G401 (cell line): Measurements from ENCODE around the gene NXPE3. TPM values are rescaled to one million over a fixed set of nuclear protein-coding genes. Genes with fewer than 3 reads are reported as not detected.

Experiments
- DNase-seq: peaks from one replicate; pipeline ENCODE4 v3.0.0-alpha.2; 2015; ENCODE audit warnings: low spot score
- in situ Hi-C: cut with HindIII; loops from 2 replicates; pipeline ENCODE4 v1.10.0; 2016; ENCODE audit warnings: low sequenced_read_pairs, mixed read lengths
- total RNA-seq: library from RNA; depleted of rRNA; stranded (reverse); fragments of >200 nt; shearing (Covaris generic); gene quantifications from 2 replicates; pipeline ENCODE4 v1.2.3, GENCODE V29; 2014

The NXPE3 gene
- total RNA-seq, 1 experiment from 2014 or later: 12.3 TPM

GRCh38 chr3:101823525-101823924, 44.5 kb downstream of the NXPE3 start:
- in situ Hi-C loops: loop anchor here (25.0 kb wide), 1 partner anchor 414 kb away; no protein-coding TSS in a partner anchor
- no peak for DNase-seq

GRCh38 chr3:101824702-101825101, 45.7 kb downstream of the NXPE3 start:
- DNase-seq: no peak
- in situ Hi-C loops: loop anchor here (25.0 kb wide), 1 partner anchor 413 kb away; no protein-coding TSS in a partner anchor

- DNase-seq: no peak
- in situ Hi-C loops: no loop called here
Observed at GRCh38 chr3:101825904-101826445, 47.0 kb downstream of the NXPE3 start.

DNA sequence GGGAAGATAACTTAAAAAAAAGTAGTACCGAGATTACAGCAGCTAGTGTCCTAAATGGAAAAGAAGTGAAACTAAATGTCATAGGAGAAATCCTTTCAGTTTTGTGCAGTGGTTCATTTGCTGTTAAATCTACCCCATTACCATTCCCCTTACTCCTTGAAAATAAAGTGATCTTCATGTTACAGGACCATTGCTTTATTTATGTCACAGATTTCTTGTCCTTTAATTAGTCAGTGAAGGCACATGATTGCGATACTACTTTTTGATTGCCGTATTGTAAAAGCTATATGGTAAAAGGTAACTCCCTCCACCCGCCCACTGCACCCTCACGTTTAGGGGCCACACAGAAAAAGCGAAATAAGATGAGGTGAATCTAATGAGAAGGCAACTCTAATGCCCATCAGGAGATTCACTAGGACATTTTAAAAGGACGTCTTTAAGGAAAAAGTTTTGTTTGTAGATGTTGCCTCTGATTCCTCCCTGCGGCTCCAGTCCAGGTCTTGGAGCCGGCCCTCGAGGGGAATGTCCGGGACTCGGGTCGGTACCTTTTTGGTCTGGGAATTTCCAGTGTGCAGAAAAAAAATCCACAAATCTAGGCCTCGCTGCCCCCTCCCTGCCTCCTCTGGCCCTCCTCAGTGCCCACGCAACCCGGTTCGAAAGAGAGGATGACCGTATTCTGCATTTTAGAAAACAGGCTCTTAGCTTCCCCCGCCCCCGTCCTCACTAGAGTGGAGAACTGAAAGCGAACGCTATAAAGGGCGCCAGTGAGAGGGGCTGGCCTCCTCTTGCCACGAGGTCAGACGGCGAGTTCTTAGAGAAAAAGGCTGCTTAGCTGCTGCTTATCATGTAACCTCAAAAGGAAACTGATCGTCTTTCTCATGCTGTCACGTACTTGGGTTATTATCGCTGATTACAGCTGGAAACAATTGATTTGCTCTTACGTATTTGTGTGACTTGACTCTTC, 48.5 kb downstream of the NXPE3 start:
- in situ Hi-C loops: no loop called here
- peak; percentile 57 for DNase-seq

DNA sequence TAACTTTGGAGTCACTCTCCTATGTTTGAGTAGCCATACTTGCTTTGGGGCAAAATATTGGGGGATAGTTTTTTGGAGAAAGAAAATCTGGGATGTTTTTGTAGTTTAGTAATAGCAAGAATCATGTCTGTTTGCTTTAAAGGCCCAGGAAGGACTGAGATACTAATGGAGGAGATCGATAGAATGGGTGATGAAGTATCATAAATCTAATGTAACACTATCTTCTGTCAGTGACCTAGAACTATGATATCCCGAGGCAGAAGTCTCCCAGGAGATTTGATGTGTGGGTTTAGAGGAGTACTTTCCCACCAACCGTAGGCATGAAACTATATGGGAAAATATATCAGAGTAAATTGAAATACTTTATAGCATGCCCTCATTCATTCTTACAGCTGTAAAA, 49.3 kb downstream of the NXPE3 start:
- no peak for DNase-seq
- in situ Hi-C loops: no loop called here

- peak; percentile 34 for DNase-seq
- in situ Hi-C loops: no loop called here
Observed at GRCh38 chr3:101828691-101829436, 49.9 kb downstream of the NXPE3 start.

DNA sequence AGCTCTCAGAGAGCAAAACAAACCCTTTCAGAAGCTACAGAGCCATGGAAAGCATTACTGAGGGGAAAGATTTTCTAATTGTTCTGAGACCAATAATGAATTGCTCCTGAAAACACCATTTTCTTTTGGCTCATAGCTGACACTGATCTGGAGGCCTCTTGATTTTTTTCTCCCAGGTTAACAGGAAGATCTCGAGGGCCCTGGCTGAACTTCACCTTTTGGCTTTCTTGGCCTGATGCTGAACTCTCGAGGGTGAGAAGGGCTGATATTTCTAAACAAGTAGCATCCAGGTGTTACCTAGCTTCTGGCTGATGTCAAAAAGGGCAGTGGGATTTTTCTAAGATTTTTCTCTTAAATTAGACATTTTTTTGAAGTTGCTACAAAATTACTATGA, 50.4 kb downstream of the NXPE3 start:
- in situ Hi-C loops: no loop called here
- no peak for DNase-seq

GRCh38 chr3:101829874-101830273, 50.9 kb downstream of the NXPE3 start:
- DNase-seq: no peak
- in situ Hi-C loops: no loop called here

- in situ Hi-C loops: no loop called here
- DNase-seq: no peak
Observed at GRCh38 chr3:101833446-101833974, 54.5 kb downstream of the NXPE3 start.

DNA sequence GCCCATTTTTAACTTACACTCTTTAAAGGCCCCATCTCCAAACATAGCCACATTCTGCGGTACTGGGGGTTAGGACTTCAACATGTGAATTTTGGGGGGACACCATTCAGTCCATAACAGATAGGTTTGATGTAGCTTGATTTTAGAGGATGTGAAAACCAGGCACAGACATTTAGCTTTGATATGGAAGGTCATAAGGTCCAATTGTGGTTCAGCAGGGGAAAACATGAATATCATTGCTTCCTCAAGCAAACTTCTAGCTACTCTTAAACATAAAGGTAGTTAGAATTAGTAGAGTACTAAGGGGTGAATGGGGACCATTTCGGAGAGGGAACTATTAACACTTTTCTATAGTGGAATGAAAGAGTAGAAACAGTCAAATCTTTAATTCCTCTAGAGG, 56.7 kb downstream of the NXPE3 start:
- DNase-seq: no peak
- in situ Hi-C loops: no loop called here

GRCh38 chr3:101836160-101836559, 57.1 kb downstream of the NXPE3 start:
- DNase-seq: no peak
- in situ Hi-C loops: no loop called here

GRCh38 chr3:101836652-101837598, 57.9 kb downstream of the NXPE3 start:
- in situ Hi-C loops: no loop called here
- DNase-seq: no peak

DNA sequence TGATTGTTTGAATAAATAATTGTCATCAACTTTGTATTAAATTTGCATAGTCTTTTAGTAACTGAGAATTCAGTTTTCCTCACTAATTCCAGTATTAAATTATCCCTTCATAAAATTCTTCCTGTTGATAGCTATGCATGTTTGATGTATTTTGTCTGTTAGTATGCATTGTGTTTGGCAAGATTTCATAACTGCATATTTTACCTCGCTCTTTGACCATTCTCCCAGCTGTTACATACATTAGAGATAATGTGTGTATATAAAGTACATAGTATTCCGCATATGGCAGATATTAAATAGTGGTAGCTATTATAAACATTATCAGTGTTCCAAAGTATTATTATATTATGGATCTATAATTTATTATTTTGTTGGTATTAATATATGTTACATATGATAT, 59.7 kb downstream of the NXPE3 start:
- in situ Hi-C loops: no loop called here
- no peak for DNase-seq

DNA sequence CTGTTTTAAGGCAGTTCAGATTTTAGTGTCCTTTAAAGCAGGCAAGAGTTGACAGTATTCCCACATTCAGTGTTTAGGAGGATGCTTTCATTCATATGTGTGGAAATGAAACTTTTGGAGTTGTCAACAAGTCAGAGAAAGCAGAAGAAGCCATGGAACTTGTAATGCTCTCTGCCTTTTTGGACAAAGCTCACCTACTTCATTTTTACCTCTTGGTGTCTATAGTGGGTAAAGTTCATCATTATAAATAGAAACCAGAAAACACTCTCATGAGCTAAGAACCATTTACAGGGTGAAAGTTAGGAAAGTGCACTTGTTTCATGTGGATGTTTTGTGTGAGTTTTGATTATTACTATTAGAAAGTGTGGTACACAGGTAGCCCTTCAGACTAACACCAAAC, 61.1 kb downstream of the NXPE3 start:
- DNase-seq: no peak
- in situ Hi-C loops: no loop called here

- DNase-seq: no peak
- in situ Hi-C loops: no loop called here
Observed at GRCh38 chr3:101842245-101842934, 63.4 kb downstream of the NXPE3 start.

- in situ Hi-C loops: no loop called here
- DNase-seq: no peak
Observed at GRCh38 chr3:101842935-101843330, 63.9 kb downstream of the NXPE3 start.

DNA sequence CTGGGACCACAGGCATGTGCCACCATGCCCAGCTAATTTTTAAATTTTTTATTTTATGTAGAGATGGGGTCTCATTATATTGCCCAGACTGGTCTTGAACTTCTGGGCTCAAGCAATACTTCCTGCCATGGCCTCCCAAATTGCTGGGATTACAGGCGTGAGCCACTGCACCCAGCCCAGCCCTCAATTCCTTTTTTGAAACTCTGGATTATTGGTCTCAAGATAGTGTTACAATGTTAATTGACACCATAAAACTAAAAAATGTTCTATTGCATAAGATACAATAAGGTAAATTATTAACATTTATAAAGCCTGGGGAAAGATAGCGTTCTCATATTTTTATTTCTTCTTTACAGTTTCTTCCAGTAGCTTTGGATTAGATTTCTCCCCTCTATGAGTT, 66.4 kb downstream of the NXPE3 start:
- DNase-seq: no peak
- in situ Hi-C loops: no loop called here

GRCh38 chr3:101846709-101847108, 67.7 kb downstream of the NXPE3 start:
- in situ Hi-C loops: no loop called here
- no peak for DNase-seq
